Endothelial cell (in vitro differentiated cells): ENCODE measurements around the gene VSTM2L. TPM values are rescaled to one million over a fixed set of nuclear protein-coding genes. Genes with fewer than 3 reads are reported as not detected.

ENCODE experiments used
- DNase-seq: peaks from one replicate; pipeline ENCODE4 v3.0.0; 2021; ENCODE audit warnings: low spot score
- H3K27ac Mint-ChIP-seq: one replicate; pipeline ENCODE4 v1.8.0; 2021; ENCODE audit warnings: mixed read lengths, inconsistent platforms; ENCODE audit not compliant: unreplicated experiment
- H3K27me3 Mint-ChIP-seq: one replicate; pipeline ENCODE4 v1.8.0; 2021; ENCODE audit warnings: mild to moderate bottlenecking, moderate library complexity, mixed read lengths, inconsistent platforms; ENCODE audit not compliant: unreplicated experiment
- H3K36me3 Mint-ChIP-seq: one replicate; pipeline ENCODE4 v1.8.0; 2021; ENCODE audit warnings: mild to moderate bottlenecking, low read depth, mixed read lengths, inconsistent platforms; ENCODE audit not compliant: unreplicated experiment
- H3K4me1 Mint-ChIP-seq: one replicate; pipeline ENCODE4 v1.8.0; 2021; ENCODE audit warnings: mild to moderate bottlenecking, mixed read lengths, inconsistent platforms; ENCODE audit not compliant: unreplicated experiment
- H3K4me3 Mint-ChIP-seq: one replicate; pipeline ENCODE4 v1.8.0; 2021; ENCODE audit warnings: mild to moderate bottlenecking, mixed read lengths, inconsistent platforms; ENCODE audit not compliant: unreplicated experiment
- H3K9me3 Mint-ChIP-seq: one replicate; pipeline ENCODE4 v1.8.0; 2021; ENCODE audit warnings: mixed read lengths, inconsistent platforms; ENCODE audit not compliant: unreplicated experiment
- total RNA-seq: library from RNA; stranded (reverse); fragmentation: NEBNext Ultra II Directional; extraction: Animal tissue kit (Norgen Biotek cat#: 25700); gene quantifications from one replicate; pipeline ENCODE4 v1.2.1, GENCODE V29; 2021; ENCODE audit not compliant: unreplicated experiment
- TF ChIP-seq, protein P1 (sequence below): fragments of 200-600 bp; sonication (generic); IDR thresholded peaks from one replicate; pipeline ENCODE4 v1.5.0; 2021; ENCODE audit warnings: antibody characterized with exemption; ENCODE audit not compliant: unreplicated experiment

Gene VSTM2L
- total RNA-seq, 1 donor from 2014 or later = 1.6 TPM

DNA sequence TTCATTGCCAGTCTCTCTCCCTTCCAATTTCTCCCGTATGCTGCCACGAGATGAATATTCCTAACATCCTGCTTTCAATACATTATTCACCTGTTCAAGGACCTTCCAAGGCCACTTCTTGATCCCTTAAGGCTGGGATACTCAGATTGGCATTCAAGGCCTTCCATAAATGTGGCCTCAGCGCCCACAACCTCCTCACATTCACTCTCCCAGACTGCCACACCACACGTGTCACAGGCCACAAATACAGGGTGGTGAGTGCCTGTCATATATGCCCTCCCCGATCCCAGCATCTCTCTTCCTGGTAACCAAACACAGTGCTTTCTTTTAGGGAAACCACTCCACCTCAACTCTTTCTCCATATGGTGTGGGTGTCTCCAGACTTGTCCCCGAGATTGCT, 74.9 kb downstream of the VSTM2L start:
- H3K27ac Mint-ChIP-seq = no peak overlapping the region
- peaks cover 4% of the 10 kb centered on the region for H3K27me3 Mint-ChIP-seq
- no peaks in the 10 kb centered on the region for H3K9me3 Mint-ChIP-seq
- peaks cover 4% of the 10 kb centered on the region for H3K36me3 Mint-ChIP-seq
- DNase-seq = no peak
- TF ChIP-seq, protein P1, sequence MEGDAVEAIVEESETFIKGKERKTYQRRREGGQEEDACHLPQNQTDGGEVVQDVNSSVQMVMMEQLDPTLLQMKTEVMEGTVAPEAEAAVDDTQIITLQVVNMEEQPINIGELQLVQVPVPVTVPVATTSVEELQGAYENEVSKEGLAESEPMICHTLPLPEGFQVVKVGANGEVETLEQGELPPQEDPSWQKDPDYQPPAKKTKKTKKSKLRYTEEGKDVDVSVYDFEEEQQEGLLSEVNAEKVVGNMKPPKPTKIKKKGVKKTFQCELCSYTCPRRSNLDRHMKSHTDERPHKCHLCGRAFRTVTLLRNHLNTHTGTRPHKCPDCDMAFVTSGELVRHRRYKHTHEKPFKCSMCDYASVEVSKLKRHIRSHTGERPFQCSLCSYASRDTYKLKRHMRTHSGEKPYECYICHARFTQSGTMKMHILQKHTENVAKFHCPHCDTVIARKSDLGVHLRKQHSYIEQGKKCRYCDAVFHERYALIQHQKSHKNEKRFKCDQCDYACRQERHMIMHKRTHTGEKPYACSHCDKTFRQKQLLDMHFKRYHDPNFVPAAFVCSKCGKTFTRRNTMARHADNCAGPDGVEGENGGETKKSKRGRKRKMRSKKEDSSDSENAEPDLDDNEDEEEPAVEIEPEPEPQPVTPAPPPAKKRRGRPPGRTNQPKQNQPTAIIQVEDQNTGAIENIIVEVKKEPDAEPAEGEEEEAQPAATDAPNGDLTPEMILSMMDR = no peak
- no peak overlapping the region for H3K4me3 Mint-ChIP-seq
- peaks cover 14% of the 10 kb centered on the region for H3K4me1 Mint-ChIP-seq

DNA sequence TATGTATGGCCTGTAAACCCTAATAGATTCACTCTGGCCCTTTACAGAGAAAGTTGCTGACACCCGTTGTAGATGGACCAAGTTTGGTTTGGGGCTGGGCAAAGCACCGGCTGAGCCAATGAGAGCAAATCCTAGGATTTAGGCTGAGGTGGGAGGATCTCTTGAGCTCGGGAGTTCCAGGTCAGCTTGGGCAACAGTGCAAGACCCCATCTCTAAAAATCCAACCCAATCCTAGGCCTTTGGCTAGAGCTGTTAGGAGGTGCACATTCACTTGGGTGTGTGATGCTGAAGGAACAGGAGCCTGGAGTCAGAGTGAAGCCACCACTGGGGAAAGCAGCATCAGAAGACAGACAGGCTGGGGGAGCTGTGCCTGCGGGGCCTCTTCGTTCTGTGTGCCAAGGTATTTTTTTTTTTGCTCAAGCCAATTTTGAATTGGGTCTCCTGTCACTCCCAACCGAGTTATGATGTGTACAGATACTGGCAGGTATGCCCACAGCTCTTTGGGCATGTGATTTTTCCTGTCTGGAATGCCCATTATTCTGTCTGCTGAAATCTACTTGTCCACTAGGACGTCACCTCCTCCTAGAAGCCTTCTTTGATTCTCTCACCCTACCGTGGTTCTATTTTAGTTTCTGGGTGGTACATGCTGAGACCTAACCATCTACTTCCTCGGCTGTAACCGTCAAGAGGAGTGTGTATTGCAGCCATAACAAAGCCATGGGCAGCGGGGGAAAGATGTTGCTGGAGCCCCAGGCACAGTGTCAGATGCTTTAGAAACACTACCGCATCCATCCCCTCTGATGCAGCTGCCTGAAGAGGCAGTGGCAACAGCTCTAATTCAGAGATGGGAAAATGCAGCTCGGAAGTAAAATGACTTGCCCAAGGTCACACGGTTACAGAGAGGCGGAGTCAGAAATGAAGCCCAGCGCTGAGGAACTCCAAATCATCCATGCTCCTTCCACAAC, 76.4 kb downstream of the VSTM2L start:
- Mint-ChIP-seq H3K4me1 (peaks cover 13% of the 10 kb centered on the region), H3K36me3 (peaks cover 4% of the 10 kb centered on the region), H3K27ac (no peak overlapping the region), H3K9me3 (no peaks in the 10 kb centered on the region), H3K4me3 (no peak overlapping the region), H3K27me3 (peaks cover 4% of the 10 kb centered on the region)
- TF ChIP-seq, protein P1 = no peak
- DNase-seq = no peak

DNA sequence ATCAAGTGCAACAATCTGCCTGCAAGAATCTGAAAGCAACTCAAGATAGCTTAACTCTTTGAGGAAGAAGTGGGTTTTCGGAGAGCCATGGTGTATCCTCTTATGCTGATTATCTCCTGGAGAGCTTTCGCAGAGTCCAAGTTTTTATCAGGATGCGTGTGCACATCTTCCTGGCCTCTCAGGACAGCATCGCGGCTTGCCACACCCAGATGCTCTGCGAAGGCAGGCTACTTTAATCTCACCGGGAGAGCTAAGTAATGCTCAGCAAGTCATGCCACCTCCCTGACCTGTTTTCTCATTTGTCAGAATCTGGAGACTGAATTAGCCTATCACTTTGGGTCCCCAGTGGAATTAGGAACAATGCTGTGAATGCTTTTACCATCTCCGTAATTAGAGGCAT, 77.5 kb downstream of the VSTM2L start:
- H3K27ac Mint-ChIP-seq = no peak overlapping the region
- H3K4me3 Mint-ChIP-seq = no peak overlapping the region
- DNase-seq = no peak
- peaks cover 13% of the 10 kb centered on the region for H3K4me1 Mint-ChIP-seq
- H3K9me3 Mint-ChIP-seq = no peaks in the 10 kb centered on the region
- TF ChIP-seq, protein P1 = no peak
- peaks cover 4% of the 10 kb centered on the region for H3K27me3 Mint-ChIP-seq
- H3K36me3 Mint-ChIP-seq = peaks cover 8% of the 10 kb centered on the region

- no peak overlapping the region for H3K4me3 Mint-ChIP-seq
- TF ChIP-seq, protein P1 = no peak
- H3K4me1 Mint-ChIP-seq = peaks cover 13% of the 10 kb centered on the region
- H3K9me3 Mint-ChIP-seq = no peaks in the 10 kb centered on the region
- H3K36me3 Mint-ChIP-seq = peaks cover 8% of the 10 kb centered on the region
- H3K27me3 Mint-ChIP-seq = peaks cover 4% of the 10 kb centered on the region
- H3K27ac Mint-ChIP-seq = no peak overlapping the region
- DNase-seq = no peak
Observed at GRCh38 chr20:37980876-37981275, 77.9 kb downstream of the VSTM2L start.

GRCh38 chr20:37981568-37981967, 78.6 kb downstream of the VSTM2L start:
- Mint-ChIP-seq H3K4me1 (peaks cover 10% of the 10 kb centered on the region), H3K36me3 (peaks cover 8% of the 10 kb centered on the region), H3K27me3 (peaks cover 4% of the 10 kb centered on the region), H3K27ac (no peak overlapping the region), H3K4me3 (no peak overlapping the region), H3K9me3 (no peaks in the 10 kb centered on the region)
- TF ChIP-seq, protein P1 = no peak
- DNase-seq = no peak
